ENCODE results near the gene TPST2. TPM values are rescaled to one million over a fixed set of nuclear protein-coding genes. Genes with fewer than 3 reads are reported as not detected.

Gene TPST2
- total and polyA plus RNA-seq, 9 of the 15 experiments (the other 6 are each of a cell fraction or from before 2014, with no cell fraction given) = 14.2 to 123 (median 60.1) TPM

DNA sequence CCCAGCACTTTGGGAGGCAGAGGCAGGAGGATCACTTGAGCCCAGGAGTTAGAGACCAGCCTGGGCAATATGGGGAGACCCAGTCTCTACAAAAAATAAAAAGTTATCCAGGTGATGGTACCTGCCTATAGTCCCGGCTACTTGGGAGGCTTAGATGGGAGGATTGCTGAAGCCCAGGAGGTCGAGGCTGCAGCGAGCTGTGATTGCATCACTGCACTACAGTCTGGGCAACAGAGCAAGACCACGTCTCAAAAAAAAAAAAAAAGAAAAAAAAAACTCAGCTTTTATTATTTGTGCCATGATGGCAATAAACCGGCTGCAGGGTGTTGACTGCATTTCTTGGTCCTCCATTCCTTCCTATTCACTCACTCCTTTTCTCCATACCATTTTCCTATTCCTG is 44.1 kb downstream of the TPST2 start (continued):
- TF ChIP-seq THRB (CRISPR knock-in tag; conservative IDR thresholded peaks at IDR 0.05) (no peak), SIX5 (IDR thresholded peaks at IDR 0.05; ENCODE audit: borderline replicate concordance in 1 of 2, insufficient read depth in 1 of 2, low read depth in 1 of 2, low read length in 2 of 2) (no peak), ZNF316 (IDR thresholded peaks at IDR 0.05) (no peak), YBX1 (IDR thresholded peaks at IDR 0.05) (no peak)
- TF ChIP-seq, protein P1, sequence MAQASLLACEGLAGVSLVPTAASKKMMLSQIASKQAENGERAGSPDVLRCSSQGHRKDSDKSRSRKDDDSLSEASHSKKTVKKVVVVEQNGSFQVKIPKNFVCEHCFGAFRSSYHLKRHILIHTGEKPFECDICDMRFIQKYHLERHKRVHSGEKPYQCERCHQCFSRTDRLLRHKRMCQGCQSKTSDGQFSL (CRISPR knock-in tag; IDR thresholded peaks at IDR 0.05) = no peak
- TF ChIP-seq, protein P1 (tag; IDR thresholded peaks at IDR 0.05) = no peak
- TF ChIP-seq, protein P2, sequence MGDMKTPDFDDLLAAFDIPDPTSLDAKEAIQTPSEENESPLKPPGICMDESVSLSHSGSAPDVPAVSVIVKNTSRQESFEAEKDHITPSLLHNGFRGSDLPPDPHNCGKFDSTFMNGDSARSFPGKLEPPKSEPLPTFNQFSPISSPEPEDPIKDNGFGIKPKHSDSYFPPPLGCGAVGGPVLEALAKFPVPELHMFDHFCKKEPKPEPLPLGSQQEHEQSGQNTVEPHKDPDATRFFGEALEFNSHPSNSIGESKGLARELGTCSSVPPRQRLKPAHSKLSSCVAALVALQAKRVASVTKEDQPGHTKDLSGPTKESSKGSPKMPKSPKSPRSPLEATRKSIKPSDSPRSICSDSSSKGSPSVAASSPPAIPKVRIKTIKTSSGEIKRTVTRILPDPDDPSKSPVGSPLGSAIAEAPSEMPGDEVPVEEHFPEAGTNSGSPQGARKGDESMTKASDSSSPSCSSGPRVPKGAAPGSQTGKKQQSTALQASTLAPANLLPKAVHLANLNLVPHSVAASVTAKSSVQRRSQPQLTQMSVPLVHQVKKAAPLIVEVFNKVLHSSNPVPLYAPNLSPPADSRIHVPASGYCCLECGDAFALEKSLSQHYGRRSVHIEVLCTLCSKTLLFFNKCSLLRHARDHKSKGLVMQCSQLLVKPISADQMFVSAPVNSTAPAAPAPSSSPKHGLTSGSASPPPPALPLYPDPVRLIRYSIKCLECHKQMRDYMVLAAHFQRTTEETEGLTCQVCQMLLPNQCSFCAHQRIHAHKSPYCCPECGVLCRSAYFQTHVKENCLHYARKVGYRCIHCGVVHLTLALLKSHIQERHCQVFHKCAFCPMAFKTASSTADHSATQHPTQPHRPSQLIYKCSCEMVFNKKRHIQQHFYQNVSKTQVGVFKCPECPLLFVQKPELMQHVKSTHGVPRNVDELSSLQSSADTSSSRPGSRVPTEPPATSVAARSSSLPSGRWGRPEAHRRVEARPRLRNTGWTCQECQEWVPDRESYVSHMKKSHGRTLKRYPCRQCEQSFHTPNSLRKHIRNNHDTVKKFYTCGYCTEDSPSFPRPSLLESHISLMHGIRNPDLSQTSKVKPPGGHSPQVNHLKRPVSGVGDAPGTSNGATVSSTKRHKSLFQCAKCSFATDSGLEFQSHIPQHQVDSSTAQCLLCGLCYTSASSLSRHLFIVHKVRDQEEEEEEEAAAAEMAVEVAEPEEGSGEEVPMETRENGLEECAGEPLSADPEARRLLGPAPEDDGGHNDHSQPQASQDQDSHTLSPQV (IDR thresholded peaks at IDR 0.05) = no peak
- TF ChIP-seq, protein P3, sequence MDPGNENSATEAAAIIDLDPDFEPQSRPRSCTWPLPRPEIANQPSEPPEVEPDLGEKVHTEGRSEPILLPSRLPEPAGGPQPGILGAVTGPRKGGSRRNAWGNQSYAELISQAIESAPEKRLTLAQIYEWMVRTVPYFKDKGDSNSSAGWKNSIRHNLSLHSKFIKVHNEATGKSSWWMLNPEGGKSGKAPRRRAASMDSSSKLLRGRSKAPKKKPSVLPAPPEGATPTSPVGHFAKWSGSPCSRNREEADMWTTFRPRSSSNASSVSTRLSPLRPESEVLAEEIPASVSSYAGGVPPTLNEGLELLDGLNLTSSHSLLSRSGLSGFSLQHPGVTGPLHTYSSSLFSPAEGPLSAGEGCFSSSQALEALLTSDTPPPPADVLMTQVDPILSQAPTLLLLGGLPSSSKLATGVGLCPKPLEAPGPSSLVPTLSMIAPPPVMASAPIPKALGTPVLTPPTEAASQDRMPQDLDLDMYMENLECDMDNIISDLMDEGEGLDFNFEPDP (CRISPR knock-in tag; IDR thresholded peaks at IDR 0.05) = no peak
